HepG2 (cell line): Measurements from ENCODE around the gene MRPL51. TPM values are rescaled to one million over a fixed set of nuclear protein-coding genes. Genes with fewer than 3 reads are reported as not detected.

Source experiments
- FIP1L1 ChIP-seq: fragments of 200-400 bp; formaldehyde crosslinking; IDR thresholded peaks from 2 replicates; pipeline ENCODE4 v1.6.1; 2018; ENCODE audit warnings: low read depth, mild to moderate bottlenecking, low read length, moderate library complexity, borderline replicate concordance; ENCODE audit not compliant: insufficient read depth
- GATA4 ChIP-seq: sonication (generic); IDR thresholded peaks from 2 replicates; pipeline ENCODE4 v1.6.1; 2016; ENCODE audit warnings: antibody characterized with exemption, low read depth, borderline replicate concordance
- KAT8 ChIP-seq: IDR thresholded peaks from 2 replicates; pipeline ENCODE4 v1.6.1; 2016; ENCODE audit warnings: missing genetic modification reagents, missing compliant biosample characterization
- MED13 ChIP-seq: sonication (generic); formaldehyde crosslinking; IDR thresholded peaks from 2 replicates; pipeline ENCODE4 v1.5.0; 2020; ENCODE audit warnings: missing genetic modification reagents
- POGZ ChIP-seq: sonication (generic); formaldehyde crosslinking; IDR thresholded peaks from 2 replicates; pipeline ENCODE4 v1.4.0; 2020; ENCODE audit warnings: mild to moderate bottlenecking, missing genetic modification reagents
- ZC3H13 ChIP-seq: sonication (generic); formaldehyde crosslinking; IDR thresholded peaks from 2 replicates; pipeline ENCODE4 v1.8.1; 2023; ENCODE audit warnings: mild to moderate bottlenecking, missing genetic modification reagents, moderate library complexity
- ZNF572 ChIP-seq: sonication (generic); formaldehyde crosslinking; IDR thresholded peaks from 2 replicates; pipeline ENCODE4 v1.5.1; 2020; ENCODE audit warnings: mild to moderate bottlenecking, missing genetic modification reagents
- ZNF615 ChIP-seq: sonication (generic); formaldehyde crosslinking; IDR thresholded peaks from 2 replicates; pipeline ENCODE4 v1.5.0; 2020; ENCODE audit warnings: mild to moderate bottlenecking, missing genetic modification reagents, borderline replicate concordance
- ZNF766 ChIP-seq: sonication (generic); formaldehyde crosslinking; IDR thresholded peaks from 2 replicates; pipeline ENCODE4 v1.5.0; 2020; ENCODE audit warnings: missing genetic modification reagents, borderline replicate concordance
- polyA plus RNA-seq, 8 experiments: library from polyadenylated mRNA; depleted of rRNA in 3 of 8; stranded (reverse) in 7 of 8; unstranded in 1 of 8; fragments of >200 nt; fragmentation: Illumina TruSeq in 4 of 8; extraction: Trizol in 4 of 8; gene quantifications; 2 replicates each; pipeline versions ENCODE4 v1.2.1 to v1.2.3, GENCODE V29; 2011 to 2016; ENCODE audit warnings: low read depth in 4 of 8, missing spikeins in 1 of 8, mixed read lengths in 1 of 8; ENCODE audit not compliant: insufficient read depth in 1 of 8
- total RNA-seq, 5 experiments: library from RNA; depleted of rRNA; stranded (reverse); fragments of >200 nt; fragmentation: Illumina TruSeq; extraction: Trizol; gene quantifications; 2 replicates each; pipeline ENCODE4 v1.2.3, GENCODE V29; 2016; ENCODE audit warnings: low read depth in 1 of 5
- TF ChIP-seq, protein P1 (sequence below): sonication (generic); formaldehyde crosslinking; IDR thresholded peaks from 2 replicates; pipeline ENCODE4 v1.5.1; 2020; ENCODE audit warnings: mild to moderate bottlenecking, moderate library complexity, missing genetic modification reagents
- TF ChIP-seq, protein P2 (sequence below), 2 experiments: sonication (generic) in 1 of 2; formaldehyde crosslinking in 1 of 2; IDR thresholded peaks; 2 replicates each; pipeline versions ENCODE4 v1.4.0 to v1.6.1; 2018 to 2020; ENCODE audit warnings: missing genetic modification reagents in 2 of 2, borderline replicate concordance in 1 of 2, low read depth in 1 of 2, mild to moderate bottlenecking in 1 of 2, missing biosample characterization in 1 of 2
- TF ChIP-seq, protein P3 (sequence below): IDR thresholded peaks from 2 replicates; pipeline ENCODE4 v1.6.1; 2016; ENCODE audit warnings: low read depth, borderline replicate concordance
- TF ChIP-seq, protein P4 (sequence below): sonication (generic); formaldehyde crosslinking; conservative IDR thresholded peaks from 2 replicates; pipeline ENCODE4 v1.4.0; 2020; ENCODE audit warnings: missing genetic modification reagents
- TF ChIP-seq, protein P5 (sequence below): sonication (generic); formaldehyde crosslinking; IDR thresholded peaks from 2 replicates; pipeline ENCODE4 v1.4.0; 2020; ENCODE audit warnings: missing genetic modification reagents, borderline replicate concordance
- TF ChIP-seq, protein P6 (sequence below), 2 experiments: fragments of 450-650 bp in 1 of 2; sonication (generic) in 1 of 2; formaldehyde crosslinking; IDR thresholded peaks; 2 replicates each; pipeline versions ENCODE4 v1.5.0 to v1.8.0; 2020 to 2022; ENCODE audit warnings: mild to moderate bottlenecking in 1 of 2, missing genetic modification reagents in 1 of 2

Gene MRPL51
- total and polyA plus RNA-seq, 2 of the 13 experiments (the other 11 are each of a cell fraction or from before 2014, with no cell fraction given) = 64.8 to 278 TPM

DNA sequence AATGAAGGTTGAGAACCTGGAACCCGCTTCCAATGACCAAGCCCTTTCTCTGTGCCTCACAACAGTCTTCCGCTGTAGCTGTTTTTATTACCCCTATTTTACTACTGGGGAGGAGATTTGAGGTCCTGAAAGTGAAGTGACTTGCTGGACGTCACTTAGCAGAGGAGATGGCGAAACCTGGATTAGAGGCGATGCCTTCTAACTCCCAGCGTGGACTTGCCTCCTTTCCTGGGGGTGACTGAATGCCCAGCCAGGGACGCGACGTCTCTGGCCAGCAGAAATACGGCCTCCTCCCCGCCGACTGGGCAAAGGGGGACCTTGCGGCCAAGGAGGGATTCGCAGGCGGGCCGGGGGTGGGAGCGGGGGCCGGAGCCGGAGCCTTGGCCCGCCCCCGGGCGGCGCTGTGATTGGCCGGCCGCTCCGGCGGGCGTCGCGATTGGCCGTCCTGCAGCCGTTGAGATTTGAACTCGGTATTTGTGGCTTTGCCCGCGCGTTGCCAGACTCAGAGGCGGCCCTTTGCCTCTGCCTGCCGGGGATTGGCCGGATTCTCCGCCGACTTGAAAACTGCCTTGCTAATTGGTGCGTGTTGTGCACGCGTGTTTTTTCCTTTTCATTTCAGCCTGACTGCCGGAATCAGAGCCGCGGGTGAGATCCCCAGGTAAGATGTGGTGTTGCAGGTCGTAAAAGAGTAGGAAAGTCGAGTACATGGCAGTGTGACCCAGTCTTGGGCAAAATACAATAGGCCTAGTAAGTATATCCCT, 615 bp upstream of the MRPL51 start, which contains the start of gene NCAPD2 (continued):
- TF ChIP-seq, protein P1, sequence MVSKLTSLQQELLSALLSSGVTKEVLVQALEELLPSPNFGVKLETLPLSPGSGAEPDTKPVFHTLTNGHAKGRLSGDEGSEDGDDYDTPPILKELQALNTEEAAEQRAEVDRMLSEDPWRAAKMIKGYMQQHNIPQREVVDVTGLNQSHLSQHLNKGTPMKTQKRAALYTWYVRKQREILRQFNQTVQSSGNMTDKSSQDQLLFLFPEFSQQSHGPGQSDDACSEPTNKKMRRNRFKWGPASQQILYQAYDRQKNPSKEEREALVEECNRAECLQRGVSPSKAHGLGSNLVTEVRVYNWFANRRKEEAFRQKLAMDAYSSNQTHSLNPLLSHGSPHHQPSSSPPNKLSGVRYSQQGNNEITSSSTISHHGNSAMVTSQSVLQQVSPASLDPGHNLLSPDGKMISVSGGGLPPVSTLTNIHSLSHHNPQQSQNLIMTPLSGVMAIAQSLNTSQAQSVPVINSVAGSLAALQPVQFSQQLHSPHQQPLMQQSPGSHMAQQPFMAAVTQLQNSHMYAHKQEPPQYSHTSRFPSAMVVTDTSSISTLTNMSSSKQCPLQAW = 0 out of 2 replicates have a peak, but pooled peaks have one; percentile 19
- TF ChIP-seq FIP1L1 (no peak), ZNF572 (CRISPR knock-in tag) (no peak), ZNF766 (CRISPR knock-in tag) (peak; percentile 38; the same call in 1 of the 2 replicates), POGZ (peak; percentile 49), MED13 (CRISPR knock-in tag) (0 out of 2 replicates have a peak, but pooled peaks have one; percentile 14), GATA4 (no peak), KAT8 (CRISPR knock-in tag) (peak; percentile 71), ZC3H13 (CRISPR knock-in tag) (peak; percentile 92), ZNF615 (CRISPR knock-in tag) (no peak)
- TF ChIP-seq, protein P2, sequence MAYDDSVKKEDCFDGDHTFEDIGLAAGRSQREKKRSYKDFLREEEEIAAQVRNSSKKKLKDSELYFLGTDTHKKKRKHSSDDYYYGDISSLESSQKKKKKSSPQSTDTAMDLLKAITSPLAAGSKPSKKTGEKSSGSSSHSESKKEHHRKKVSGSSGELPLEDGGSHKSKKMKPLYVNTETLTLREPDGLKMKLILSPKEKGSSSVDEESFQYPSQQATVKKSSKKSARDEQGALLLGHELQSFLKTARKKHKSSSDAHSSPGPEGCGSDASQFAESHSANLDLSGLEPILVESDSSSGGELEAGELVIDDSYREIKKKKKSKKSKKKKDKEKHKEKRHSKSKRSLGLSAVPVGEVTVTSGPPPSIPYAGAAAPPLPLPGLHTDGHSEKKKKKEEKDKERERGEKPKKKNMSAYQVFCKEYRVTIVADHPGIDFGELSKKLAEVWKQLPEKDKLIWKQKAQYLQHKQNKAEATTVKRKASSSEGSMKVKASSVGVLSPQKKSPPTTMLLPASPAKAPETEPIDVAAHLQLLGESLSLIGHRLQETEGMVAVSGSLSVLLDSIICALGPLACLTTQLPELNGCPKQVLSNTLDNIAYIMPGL (CRISPR knock-in tag; IDR thresholded peaks at IDR 0.05; ENCODE audit: borderline replicate concordance in 1 of 2, low read depth in 1 of 2) = peak in 1 of 2 experiments; percentile 64; a peak in 2 of 4 replicates
- TF ChIP-seq, protein P3, sequence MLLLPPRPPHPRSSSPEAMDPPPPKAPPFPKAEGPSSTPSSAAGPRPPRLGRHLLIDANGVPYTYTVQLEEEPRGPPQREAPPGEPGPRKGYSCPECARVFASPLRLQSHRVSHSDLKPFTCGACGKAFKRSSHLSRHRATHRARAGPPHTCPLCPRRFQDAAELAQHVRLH (CRISPR knock-in tag) = peak; percentile 51; the same call in 1 of the 2 replicates
- TF ChIP-seq, protein P4, sequence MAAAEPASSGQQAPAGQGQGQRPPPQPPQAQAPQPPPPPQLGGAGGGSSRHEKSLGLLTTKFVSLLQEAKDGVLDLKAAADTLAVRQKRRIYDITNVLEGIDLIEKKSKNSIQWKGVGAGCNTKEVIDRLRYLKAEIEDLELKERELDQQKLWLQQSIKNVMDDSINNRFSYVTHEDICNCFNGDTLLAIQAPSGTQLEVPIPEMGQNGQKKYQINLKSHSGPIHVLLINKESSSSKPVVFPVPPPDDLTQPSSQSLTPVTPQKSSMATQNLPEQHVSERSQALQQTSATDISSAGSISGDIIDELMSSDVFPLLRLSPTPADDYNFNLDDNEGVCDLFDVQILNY (CRISPR knock-in tag) = peak; percentile 83; the same call in 1 of the 2 replicates
- TF ChIP-seq, protein P5, sequence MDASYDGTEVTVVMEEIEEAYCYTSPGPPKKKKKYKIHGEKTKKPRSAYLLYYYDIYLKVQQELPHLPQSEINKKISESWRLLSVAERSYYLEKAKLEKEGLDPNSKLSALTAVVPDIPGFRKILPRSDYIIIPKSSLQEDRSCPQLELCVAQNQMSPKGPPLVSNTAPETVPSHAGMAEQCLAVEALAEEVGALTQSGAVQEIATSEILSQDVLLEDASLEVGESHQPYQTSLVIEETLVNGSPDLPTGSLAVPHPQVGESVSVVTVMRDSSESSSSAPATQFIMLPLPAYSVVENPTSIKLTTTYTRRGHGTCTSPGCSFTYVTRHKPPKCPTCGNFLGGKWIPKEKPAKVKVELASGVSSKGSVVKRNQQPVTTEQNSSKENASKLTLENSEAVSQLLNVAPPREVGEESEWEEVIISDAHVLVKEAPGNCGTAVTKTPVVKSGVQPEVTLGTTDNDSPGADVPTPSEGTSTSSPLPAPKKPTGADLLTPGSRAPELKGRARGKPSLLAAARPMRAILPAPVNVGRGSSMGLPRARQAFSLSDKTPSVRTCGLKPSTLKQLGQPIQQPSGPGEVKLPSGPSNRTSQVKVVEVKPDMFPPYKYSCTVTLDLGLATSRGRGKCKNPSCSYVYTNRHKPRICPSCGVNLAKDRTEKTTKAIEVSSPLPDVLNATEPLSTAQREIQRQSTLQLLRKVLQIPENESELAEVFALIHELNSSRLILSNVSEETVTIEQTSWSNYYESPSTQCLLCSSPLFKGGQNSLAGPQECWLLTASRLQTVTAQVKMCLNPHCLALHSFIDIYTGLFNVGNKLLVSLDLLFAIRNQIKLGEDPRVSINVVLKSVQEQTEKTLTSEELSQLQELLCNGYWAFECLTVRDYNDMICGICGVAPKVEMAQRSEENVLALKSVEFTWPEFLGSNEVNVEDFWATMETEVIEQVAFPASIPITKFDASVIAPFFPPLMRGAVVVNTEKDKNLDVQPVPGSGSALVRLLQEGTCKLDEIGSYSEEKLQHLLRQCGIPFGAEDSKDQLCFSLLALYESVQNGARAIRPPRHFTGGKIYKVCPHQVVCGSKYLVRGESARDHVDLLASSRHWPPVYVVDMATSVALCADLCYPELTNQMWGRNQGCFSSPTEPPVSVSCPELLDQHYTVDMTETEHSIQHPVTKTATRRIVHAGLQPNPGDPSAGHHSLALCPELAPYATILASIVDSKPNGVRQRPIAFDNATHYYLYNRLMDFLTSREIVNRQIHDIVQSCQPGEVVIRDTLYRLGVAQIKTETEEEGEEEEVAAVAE (CRISPR knock-in tag) = 0 out of 2 replicates have a peak, but pooled peaks have one; percentile 14
- TF ChIP-seq, protein P6, sequence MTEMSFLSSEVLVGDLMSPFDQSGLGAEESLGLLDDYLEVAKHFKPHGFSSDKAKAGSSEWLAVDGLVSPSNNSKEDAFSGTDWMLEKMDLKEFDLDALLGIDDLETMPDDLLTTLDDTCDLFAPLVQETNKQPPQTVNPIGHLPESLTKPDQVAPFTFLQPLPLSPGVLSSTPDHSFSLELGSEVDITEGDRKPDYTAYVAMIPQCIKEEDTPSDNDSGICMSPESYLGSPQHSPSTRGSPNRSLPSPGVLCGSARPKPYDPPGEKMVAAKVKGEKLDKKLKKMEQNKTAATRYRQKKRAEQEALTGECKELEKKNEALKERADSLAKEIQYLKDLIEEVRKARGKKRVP (CRISPR knock-in tag; IDR thresholded peaks at IDR 0.05) = peak in 1 of 2 experiments; percentile 54; a peak in 1 of 4 replicates
